Motor neuron (in vitro differentiated cells): ENCODE data around the gene TES. TPM values are rescaled to one million over a fixed set of nuclear protein-coding genes. Genes with fewer than 3 reads are reported as not detected.

Experiments used
- ATAC-seq, 8 experiments: fragments of 200-7000 bp; cut with Tn5 transposase; replicated peaks in 6 of 8; 2 replicates each; pipeline ENCODE4 v1.8.0; 2021; ENCODE audit warnings: mild to moderate bottlenecking in 8 of 8, moderate library complexity in 8 of 8
- H3K27ac ChIP-seq, 2 donors: fragments of 250-450 bp; sonication (Bioruptor Pico); 2 replicates each; pipeline ENCODE4 v1.9.0; 2021; ENCODE audit warnings: antibody characterized with exemption in 2 of 2, mild to moderate bottlenecking in 2 of 2, moderate library complexity in 1 of 2
- H3K4me1 ChIP-seq, 2 donors: fragments of 250-450 bp; sonication (Bioruptor Pico); replicated peaks in 1 of 2; 2 replicates each; pipeline ENCODE4 v1.6.1; 2021; ENCODE audit warnings: antibody characterized with exemption in 2 of 2, mild to moderate bottlenecking in 2 of 2, moderate library complexity in 1 of 2
- H3K4me3 ChIP-seq, 5 donors: fragments of 250-450 bp; sonication (Bioruptor Pico); 2 replicates each; pipeline ENCODE4 v1.9.0; 2021; ENCODE audit warnings: antibody characterized with exemption in 5 of 5, mild to moderate bottlenecking in 5 of 5, moderate library complexity in 4 of 5
- WGBS, 10 experiments: fragments of 450-650 bp; shearing (Covaris generic); methylation state at CpG; one replicate each; pipeline ENCODE4 v1.0.0; 2022; 5-methylcytosine and 5-hydroxymethylcytosine counted together
- in situ Hi-C, 9 experiments: fragments of 400-800 bp; cut with MboI; loops; one replicate each; pipeline ENCODE4 v1.15.0; 2021; ENCODE audit warnings: low sequenced_read_pairs in 9 of 9, low pct_unique_long_range_greater_than_20kb in 2 of 9; ENCODE audit not compliant: unreplicated experiment in 9 of 9
- total RNA-seq, 8 experiments: library from RNA; unstranded; fragments of 300-600 nt; gene quantifications; 2 replicates each; pipeline versions ENCODE4 v1.2.3 to v1.2.4, GENCODE V29; 2022

TES gene
- total RNA-seq, 8 experiments from 2014 or later: 24.2 to 103 (median 44.6) TPM

GRCh38 chr7:116231543-116231942, 21.2 kb downstream of the TES start:
- in situ Hi-C loops: loop anchor here in 1 of 9 experiments (10.0 kb wide), 1 partner anchor 47 kb away; no protein-coding TSS in a partner anchor
- H3K4me1 ChIP-seq: peaks cover 0 to 2% of the 10 kb centered on the region in 2 donors
- 100% methylated on average over 1 to 2 of the region's 2 CpGs; no CpG with 5 or more reads in 3 of the 10 experiments for WGBS, 10 experiments
- H3K4me3 ChIP-seq: no peak overlapping the region
- no peak for ATAC-seq
- H3K27ac ChIP-seq: no peak overlapping the region

- in situ Hi-C loops: loop anchor here in 1 of 9 experiments (10.0 kb wide), 1 partner anchor 47 kb away; no protein-coding TSS in a partner anchor
- WGBS, 10 experiments: 86 to 100% (median 100%) methylated on average over 1 of the region's 1 CpG; no CpG with 5 or more reads in 3 of the 10 experiments
- peak in 4 of 8 experiments; percentile 31 to 67 (median 55) for ATAC-seq
- H3K4me3 ChIP-seq: no peak overlapping the region
- H3K27ac ChIP-seq: no peak overlapping the region
- peaks cover 0 to 2% of the 10 kb centered on the region in 2 donors for H3K4me1 ChIP-seq
These were observed 21.6 kb downstream of the TES start for GRCh38 chr7:116231949-116232348.

GRCh38 chr7:116232350-116232749, 22.0 kb downstream of the TES start:
- in situ Hi-C loops: loop anchor here in 1 of 9 experiments (10.0 kb wide), 1 partner anchor 48 kb away; no protein-coding TSS in a partner anchor
- H3K4me1 ChIP-seq: peaks cover 0 to 2% of the 10 kb centered on the region in 2 donors
- H3K4me3 ChIP-seq: no peak overlapping the region
- ATAC-seq: peak in 1 of 8 experiments; percentile 5
- H3K27ac ChIP-seq: no peak overlapping the region

GRCh38 chr7:116232920-116233319, 22.6 kb downstream of the TES start:
- H3K4me1 ChIP-seq: peaks cover 0 to 2% of the 10 kb centered on the region in 2 donors
- no peak overlapping the region for H3K4me3 ChIP-seq
- no peak for ATAC-seq
- 9 to 100% (median 89%) methylated on average over 1 of the region's 1 CpG; no CpG with 5 or more reads in 3 of the 10 experiments for WGBS, 10 experiments
- H3K27ac ChIP-seq: no peak overlapping the region
- in situ Hi-C loops: loop anchor here in 1 of 9 experiments (10.0 kb wide), 1 partner anchor 48 kb away; no protein-coding TSS in a partner anchor

- Histone ChIP-seq H3K4me3 (no peak overlapping the region), H3K27ac (no peak overlapping the region), H3K4me1 (peaks cover 2 to 5% of the 10 kb centered on the region in 2 donors)
- ATAC-seq: no peak
- in situ Hi-C loops: loop anchor here in 2 of 9 experiments (5.0 to 10.0 kb wide), 2 partner anchors 50 to 57 kb away; no protein-coding TSS in a partner anchor
- WGBS, 10 experiments: 60 to 100% (median 92%) methylated on average over 1 to 9 of the region's 9 CpGs
These were observed 24.3 kb downstream of the TES start for GRCh38 chr7:116234517-116235200.

- Histone ChIP-seq H3K4me1 (peaks cover 2 to 10% of the 10 kb centered on the region in 2 donors), H3K27ac (no peak overlapping the region), H3K4me3 (no peak overlapping the region)
- in situ Hi-C loops: loop anchor here in 2 of 9 experiments (5.0 to 10.0 kb wide), 2 partner anchors 51 to 58 kb away; no protein-coding TSS in a partner anchor
- ATAC-seq: no peak
These were observed 25.0 kb downstream of the TES start for GRCh38 chr7:116235380-116235779.

- H3K27ac ChIP-seq: no peak overlapping the region
- peak in 2 of 8 experiments; percentile 46 to 48 for ATAC-seq
- H3K4me1 ChIP-seq: peaks cover 2 to 10% of the 10 kb centered on the region in 2 donors
- WGBS, 10 experiments: 4 to 56% (median 21%) methylated on average over 1 to 2 of the region's 2 CpGs; no CpG with 5 or more reads in 2 of the 10 experiments
- in situ Hi-C loops: loop anchor here in 2 of 9 experiments (5.0 to 10.0 kb wide), 2 partner anchors 51 to 59 kb away; no protein-coding TSS in a partner anchor
- no peak overlapping the region for H3K4me3 ChIP-seq
These were observed 25.8 kb downstream of the TES start for GRCh38 chr7:116236020-116236630.

GRCh38 chr7:116239020-116239419, 28.7 kb downstream of the TES start:
- Histone ChIP-seq H3K27ac (no peak overlapping the region), H3K4me3 (no peak overlapping the region), H3K4me1 (peaks cover 0 to 10% of the 10 kb centered on the region in 2 donors)
- in situ Hi-C loops: loop anchor here in 2 of 9 experiments (5.0 to 10.0 kb wide), 2 partner anchors 54 to 62 kb away; no protein-coding TSS in a partner anchor
- 66 to 100% (median 83%) methylated on average over 1 to 3 of the region's 3 CpGs; no CpG with 5 or more reads in 3 of the 10 experiments for WGBS, 10 experiments
- no peak for ATAC-seq

GRCh38 chr7:116239434-116239833, 29.1 kb downstream of the TES start:
- ATAC-seq: no peak
- peaks cover 0 to 10% of the 10 kb centered on the region in 2 donors for H3K4me1 ChIP-seq
- no peak overlapping the region for H3K4me3 ChIP-seq
- in situ Hi-C loops: loop anchor here in 2 of 9 experiments (5.0 to 10.0 kb wide), 2 partner anchors 55 to 62 kb away; no protein-coding TSS in a partner anchor
- no peak overlapping the region for H3K27ac ChIP-seq
- WGBS, 10 experiments: 33 to 100% (median 86%) methylated on average over 1 to 2 of the region's 2 CpGs; no CpG with 5 or more reads in 2 of the 10 experiments

GRCh38 chr7:116240024-116240668, 29.8 kb downstream of the TES start:
- ATAC-seq: peak in 3 of 8 experiments; percentile 14 to 70 (median 16)
- WGBS, 10 experiments: 3 to 100% (median 55%) methylated on average over 2 to 4 of the region's 4 CpGs; no CpG with 5 or more reads in 1 of the 10 experiments
- Histone ChIP-seq H3K4me1 (peaks cover 0 to 10% of the 10 kb centered on the region in 2 donors), H3K27ac (no peak overlapping the region), H3K4me3 (no peak overlapping the region)
- in situ Hi-C loops: no loop called here

GRCh38 chr7:116241291-116241690, 31.0 kb downstream of the TES start:
- no peak overlapping the region for H3K27ac ChIP-seq
- in situ Hi-C loops: no loop called here
- no peak overlapping the region for H3K4me3 ChIP-seq
- peaks cover 0 to 10% of the 10 kb centered on the region in 2 donors for H3K4me1 ChIP-seq
- peak in 1 of 8 experiments; percentile 24 for ATAC-seq

GRCh38 chr7:116242178-116242577, 31.8 kb downstream of the TES start:
- WGBS, 10 experiments: 11 to 100% (median 95%) methylated on average over 1 of the region's 1 CpG; no CpG with 5 or more reads in 2 of the 10 experiments

More at GRCh38 chr7:116242178-116242577, 31.8 kb downstream of the TES start:
- H3K4me1 ChIP-seq: peaks cover 0 to 10% of the 10 kb centered on the region in 2 donors
- no peak overlapping the region for H3K4me3 ChIP-seq
- ATAC-seq: peak in 3 of 8 experiments; percentile 25 to 61 (median 49)
- in situ Hi-C loops: no loop called here
- no peak overlapping the region for H3K27ac ChIP-seq
